Measurements from ENCODE around the gene KCNK3.

The KCNK3 gene

GRCh38 chr2:26691161-26691560 is 1.4 kb upstream of the KCNK3 start:
- no peak for TF ChIP-seq Cebpa-rat (IDR thresholded peaks at IDR 0.05)
- H3K27me3 ChIP-seq = peaks cover 18 to 30% (median 24%) of the 10 kb centered on the region in 11 experiments
- H3K4me1 ChIP-seq = peaks cover 27 to 87% (median 75%) of the 10 kb centered on the region in 10 experiments

GRCh38 chr2:26691881-26692278 is 642 bp upstream of the KCNK3 start:
- H3K4me3 ChIP-seq = peak overlapping the region in 7 of 10 experiments; percentile 19 to 50 (median 45); a peak in 10 of 20 replicates
- H3K9me3 ChIP-seq (replicated peaks in 1 of 11) = no peaks in the 10 kb centered on the region
- peak overlapping the region in 8 of 11 experiments; percentile 55 to 85 (median 80); a peak in 15 of 22 replicates for H3K9ac ChIP-seq
- peaks cover 18 to 30% (median 24%) of the 10 kb centered on the region in 11 experiments for H3K27me3 ChIP-seq
- H3K4me2 ChIP-seq = peak overlapping the region; percentile 67 to 98 (median 92)
- peaks cover 34 to 87% (median 75%) of the 10 kb centered on the region in 10 experiments for H3K4me1 ChIP-seq
- peaks cover 0 to 33% (median 12%) of the 10 kb centered on the region in 11 experiments; a peak in 14 of 22 replicates for H4K20me1 ChIP-seq
- H3K27ac ChIP-seq = peak overlapping the region in 8 of 11 experiments; percentile 71 to 94 (median 86); a peak in 16 of 22 replicates
- H3K36me3 ChIP-seq = no peaks in the 10 kb centered on the region
- peak in 7 of 11 experiments; percentile 20 to 93 (median 79); a peak in 12 of 22 replicates for TF ChIP-seq Cebpa-rat (IDR thresholded peaks at IDR 0.05)

More at GRCh38 chr2:26691161-26691560, 1.4 kb upstream of the KCNK3 start:
- Histone ChIP-seq H3K4me3 (peak overlapping the region in 2 of 10 experiments; percentile 43 to 45; a peak in 2 of 20 replicates), H3K36me3 (no peaks in the 10 kb centered on the region), H3K9me3 (replicated peaks in 1 of 11) (no peaks in the 10 kb centered on the region), H3K9ac (peak overlapping the region in 7 of 11 experiments; percentile 45 to 85 (median 83); a peak in 13 of 22 replicates), H3K4me2 (peak overlapping the region; percentile 67 to 98 (median 92)), H4K20me1 (peaks cover 0 to 33% (median 12%) of the 10 kb centered on the region in 11 experiments; a peak in 14 of 22 replicates), H3K27ac (peak overlapping the region in 8 of 11 experiments; percentile 58 to 94 (median 86); a peak in 16 of 22 replicates)

GRCh38 chr2:26692897-26693849 is 651 bp downstream of the KCNK3 start:
- TF ChIP-seq Cebpa-rat (IDR thresholded peaks at IDR 0.05) = no peak
- Histone ChIP-seq H3K9ac (peak overlapping the region in 9 of 11 experiments; percentile 24 to 73 (median 56); a peak in 14 of 22 replicates), H3K4me3 (peak overlapping the region; percentile 49 to 70 (median 63)), H3K9me3 (replicated peaks in 1 of 11) (no peaks in the 10 kb centered on the region), H3K27ac (peak overlapping the region in 5 of 11 experiments; percentile 34 to 65 (median 60); a peak in 10 of 22 replicates), H3K4me2 (peak overlapping the region; percentile 98 to 100 (median 100)), H3K36me3 (no peaks in the 10 kb centered on the region), H3K27me3 (peaks cover 18 to 30% (median 24%) of the 10 kb centered on the region in 11 experiments), H4K20me1 (peaks cover 0 to 33% (median 15%) of the 10 kb centered on the region in 11 experiments; a peak in 14 of 22 replicates), H3K4me1 (peaks cover 38 to 87% (median 76%) of the 10 kb centered on the region in 10 experiments)

- Histone ChIP-seq H3K9me3 (replicated peaks in 1 of 11) (no peaks in the 10 kb centered on the region), H3K4me1 (peaks cover 38 to 87% (median 74%) of the 10 kb centered on the region in 10 experiments), H3K36me3 (no peaks in the 10 kb centered on the region), H3K27ac (no peak overlapping the region), H4K20me1 (peaks cover 0 to 33% (median 15%) of the 10 kb centered on the region in 11 experiments; a peak in 14 of 22 replicates), H3K27me3 (peaks cover 18 to 30% (median 24%) of the 10 kb centered on the region in 11 experiments), H3K4me2 (peak overlapping the region; percentile 98 to 100 (median 100)), H3K9ac (peak overlapping the region in 4 of 11 experiments; percentile 66 to 73 (median 70); a peak in 4 of 22 replicates), H3K4me3 (peak overlapping the region in 8 of 10 experiments; percentile 54 to 70 (median 64); a peak in 14 of 20 replicates)
- TF ChIP-seq Cebpa-rat (IDR thresholded peaks at IDR 0.05) = no peak
Measured at GRCh38 chr2:26694001-26694400, 1.5 kb downstream of the KCNK3 start.

- H3K27me3 ChIP-seq = peaks cover 18 to 30% (median 24%) of the 10 kb centered on the region in 11 experiments
- peaks cover 33 to 81% (median 59%) of the 10 kb centered on the region in 10 experiments for H3K4me1 ChIP-seq
- H3K9me3 ChIP-seq (replicated peaks in 1 of 11) = no peaks in the 10 kb centered on the region
- H3K27ac ChIP-seq = no peak overlapping the region
- peaks cover 0 to 32% (median 15%) of the 10 kb centered on the region in 11 experiments; a peak in 14 of 22 replicates for H4K20me1 ChIP-seq
- H3K36me3 ChIP-seq = no peaks in the 10 kb centered on the region
- H3K4me2 ChIP-seq = peak overlapping the region; percentile 20 to 100 (median 71)
- TF ChIP-seq Cebpa-rat (IDR thresholded peaks at IDR 0.05) = no peak
- no peak overlapping the region for H3K4me3 ChIP-seq
- H3K9ac ChIP-seq = no peak overlapping the region
Measured at GRCh38 chr2:26696351-26696816, 3.9 kb downstream of the KCNK3 start.

DNA sequence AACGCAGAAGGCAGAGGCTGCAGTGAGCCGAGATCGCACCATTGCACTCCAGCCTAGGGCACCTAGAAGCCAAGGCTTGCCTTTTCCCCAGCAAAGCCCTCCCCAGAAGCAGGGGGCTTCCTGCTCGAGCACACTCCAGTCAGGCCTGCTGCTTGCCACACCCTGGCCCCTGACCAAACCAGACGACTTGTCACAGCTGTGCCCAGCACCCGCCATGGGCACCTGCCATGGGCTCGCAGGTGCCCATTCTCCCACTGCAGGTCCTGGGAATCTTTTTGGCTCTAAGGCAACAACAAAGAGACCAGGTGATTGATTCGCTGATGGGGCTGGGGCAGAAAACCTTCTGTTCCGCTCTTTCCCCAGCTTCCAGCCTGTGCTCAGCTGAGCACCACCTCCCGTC is 4.9 kb downstream of the KCNK3 start:
- Histone ChIP-seq H3K9me3 (replicated peaks in 1 of 11) (no peaks in the 10 kb centered on the region), H3K27me3 (peaks cover 18 to 30% (median 24%) of the 10 kb centered on the region in 11 experiments)

GRCh38 chr2:26699295-26699694 is 6.8 kb downstream of the KCNK3 start:
- Histone ChIP-seq H3K36me3 (no peaks in the 10 kb centered on the region), H3K27ac (no peak overlapping the region), H3K4me3 (no peak overlapping the region), H3K4me2 (no peak overlapping the region), H3K9me3 (replicated peaks in 1 of 11) (no peaks in the 10 kb centered on the region), H3K9ac (no peak overlapping the region), H3K27me3 (peaks cover 6 to 13% (median 11%) of the 10 kb centered on the region in 11 experiments), H3K4me1 (peaks cover 12 to 64% (median 40%) of the 10 kb centered on the region in 10 experiments), H4K20me1 (peaks cover 0 to 15% (median 4%) of the 10 kb centered on the region in 11 experiments; a peak in 10 of 22 replicates)
- no peak for TF ChIP-seq Cebpa-rat (IDR thresholded peaks at IDR 0.05)

More for the DNA sequence above, 4.9 kb downstream of the KCNK3 start:
- H4K20me1 ChIP-seq = peaks cover 0 to 32% (median 15%) of the 10 kb centered on the region in 11 experiments; a peak in 14 of 22 replicates
- peaks cover 24 to 77% (median 52%) of the 10 kb centered on the region in 10 experiments for H3K4me1 ChIP-seq
- no peak overlapping the region for H3K4me3 ChIP-seq
- peak overlapping the region in 10 of 11 experiments; percentile 20 to 100 (median 78); a peak in 16 of 22 replicates for H3K4me2 ChIP-seq
- H3K27ac ChIP-seq = no peak overlapping the region
- H3K9ac ChIP-seq = no peak overlapping the region
- no peaks in the 10 kb centered on the region for H3K36me3 ChIP-seq
- TF ChIP-seq Cebpa-rat (IDR thresholded peaks at IDR 0.05) = no peak

DNA sequence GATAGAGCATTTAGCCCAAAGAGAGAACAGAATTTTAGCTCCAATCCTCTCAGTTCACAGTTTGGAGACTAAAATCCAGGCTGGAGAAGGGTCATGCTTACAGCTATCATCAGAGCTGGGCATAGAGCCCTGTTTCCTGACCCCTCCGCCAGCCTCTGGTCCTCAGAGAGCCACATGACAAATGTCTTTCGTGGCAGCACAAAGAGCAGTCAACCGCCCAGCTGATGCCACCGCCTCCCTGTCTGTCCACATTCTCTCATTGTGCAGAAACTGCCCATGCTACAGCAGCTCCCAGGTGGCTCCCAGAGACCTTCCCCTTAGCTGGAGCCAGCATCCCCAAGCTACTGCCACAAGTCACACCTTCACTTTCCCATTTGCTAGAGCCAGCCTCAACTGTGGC is 7.6 kb downstream of the KCNK3 start:
- H3K4me3 ChIP-seq = no peak overlapping the region
- peaks cover 0 to 9% (median 0%) of the 10 kb centered on the region in 11 experiments; a peak in 5 of 22 replicates for H4K20me1 ChIP-seq
- no peak overlapping the region for H3K9ac ChIP-seq
- peaks cover 0 to 5% (median 3%) of the 10 kb centered on the region in 11 experiments; a peak in 15 of 22 replicates for H3K27me3 ChIP-seq
- peak overlapping the region in 2 of 11 experiments; percentile 5 to 34; a peak in 2 of 22 replicates for H3K4me2 ChIP-seq
- no peaks in the 10 kb centered on the region for H3K9me3 ChIP-seq (replicated peaks in 1 of 11)
- H3K36me3 ChIP-seq = no peaks in the 10 kb centered on the region
- no peak overlapping the region for H3K27ac ChIP-seq
- H3K4me1 ChIP-seq = peaks cover 11 to 61% (median 39%) of the 10 kb centered on the region in 10 experiments; a peak in 19 of 20 replicates
- TF ChIP-seq Cebpa-rat (IDR thresholded peaks at IDR 0.05) = no peak
